ENCODE results near the gene KIFAP3.

KIFAP3 gene

GRCh38 chr1:169945181-169945580 is 129.3 kb downstream of the KIFAP3 start:
- TF ChIP-seq, protein P1, sequence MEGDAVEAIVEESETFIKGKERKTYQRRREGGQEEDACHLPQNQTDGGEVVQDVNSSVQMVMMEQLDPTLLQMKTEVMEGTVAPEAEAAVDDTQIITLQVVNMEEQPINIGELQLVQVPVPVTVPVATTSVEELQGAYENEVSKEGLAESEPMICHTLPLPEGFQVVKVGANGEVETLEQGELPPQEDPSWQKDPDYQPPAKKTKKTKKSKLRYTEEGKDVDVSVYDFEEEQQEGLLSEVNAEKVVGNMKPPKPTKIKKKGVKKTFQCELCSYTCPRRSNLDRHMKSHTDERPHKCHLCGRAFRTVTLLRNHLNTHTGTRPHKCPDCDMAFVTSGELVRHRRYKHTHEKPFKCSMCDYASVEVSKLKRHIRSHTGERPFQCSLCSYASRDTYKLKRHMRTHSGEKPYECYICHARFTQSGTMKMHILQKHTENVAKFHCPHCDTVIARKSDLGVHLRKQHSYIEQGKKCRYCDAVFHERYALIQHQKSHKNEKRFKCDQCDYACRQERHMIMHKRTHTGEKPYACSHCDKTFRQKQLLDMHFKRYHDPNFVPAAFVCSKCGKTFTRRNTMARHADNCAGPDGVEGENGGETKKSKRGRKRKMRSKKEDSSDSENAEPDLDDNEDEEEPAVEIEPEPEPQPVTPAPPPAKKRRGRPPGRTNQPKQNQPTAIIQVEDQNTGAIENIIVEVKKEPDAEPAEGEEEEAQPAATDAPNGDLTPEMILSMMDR (conservative IDR thresholded peaks at IDR 0.05; ENCODE audit: low read depth, low read length) = no peak
- Histone ChIP-seq H3K79me2 (ENCODE audit: insufficient read depth, low read depth) (no peaks in the 10 kb centered on the region), H2AFZ (ENCODE audit: low read depth) (no peak overlapping the region), H3K4me3 (IDR thresholded peaks at IDR 0.05; ENCODE audit: insufficient read depth, low read depth, low read length) (no peak overlapping the region), H3K4me2 (no peak overlapping the region), H3K9ac (no peak overlapping the region), H3K4me1 (ENCODE audit: low read depth, poor library complexity, severe bottlenecking) (peaks cover 3% of the 10 kb centered on the region), H4K20me1 (ENCODE audit: insufficient read depth) (no peaks in the 10 kb centered on the region), H3K27ac (no peak overlapping the region), H3K27me3 (ENCODE audit: insufficient read depth, low read depth) (no peaks in the 10 kb centered on the region), H3K36me3 (ENCODE audit: insufficient read depth) (no peaks in the 10 kb centered on the region)

DNA sequence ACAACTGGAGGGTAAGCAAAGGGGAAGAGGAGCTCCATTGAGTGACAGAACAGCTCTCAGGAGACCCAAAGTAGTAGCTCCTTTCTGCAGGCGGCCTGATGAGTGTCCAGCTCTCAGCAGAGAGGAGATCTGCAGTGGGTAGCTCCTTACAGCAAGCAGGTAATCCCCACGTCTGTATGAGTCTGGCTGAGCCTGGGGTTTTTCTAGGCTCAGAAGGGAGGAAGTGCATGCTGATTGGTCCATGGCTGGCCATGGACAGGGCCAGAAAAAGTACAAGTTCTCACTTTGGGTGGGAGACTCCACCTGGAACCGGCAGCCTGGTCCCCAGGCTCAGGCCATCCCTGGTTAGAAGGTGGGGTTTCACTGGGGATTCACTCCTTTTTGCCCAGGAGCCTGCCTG is 129.9 kb downstream of the KIFAP3 start:
- TF ChIP-seq, protein P1 (conservative IDR thresholded peaks at IDR 0.05; ENCODE audit: low read depth, low read length) = no peak
- no peak overlapping the region for H3K9ac ChIP-seq
- no peaks in the 10 kb centered on the region for H3K36me3 ChIP-seq (ENCODE audit: insufficient read depth)
- H3K4me3 ChIP-seq (IDR thresholded peaks at IDR 0.05; ENCODE audit: insufficient read depth, low read depth, low read length) = no peak overlapping the region
- H3K4me2 ChIP-seq = no peak overlapping the region
- H3K27me3 ChIP-seq (ENCODE audit: insufficient read depth, low read depth) = no peaks in the 10 kb centered on the region
- H3K4me1 ChIP-seq (ENCODE audit: low read depth, poor library complexity, severe bottlenecking) = peaks cover 3% of the 10 kb centered on the region
- no peaks in the 10 kb centered on the region for H3K79me2 ChIP-seq (ENCODE audit: insufficient read depth, low read depth)
- no peak overlapping the region for H3K27ac ChIP-seq
- H4K20me1 ChIP-seq (ENCODE audit: insufficient read depth) = no peaks in the 10 kb centered on the region
- H2AFZ ChIP-seq (ENCODE audit: low read depth) = no peak overlapping the region

DNA sequence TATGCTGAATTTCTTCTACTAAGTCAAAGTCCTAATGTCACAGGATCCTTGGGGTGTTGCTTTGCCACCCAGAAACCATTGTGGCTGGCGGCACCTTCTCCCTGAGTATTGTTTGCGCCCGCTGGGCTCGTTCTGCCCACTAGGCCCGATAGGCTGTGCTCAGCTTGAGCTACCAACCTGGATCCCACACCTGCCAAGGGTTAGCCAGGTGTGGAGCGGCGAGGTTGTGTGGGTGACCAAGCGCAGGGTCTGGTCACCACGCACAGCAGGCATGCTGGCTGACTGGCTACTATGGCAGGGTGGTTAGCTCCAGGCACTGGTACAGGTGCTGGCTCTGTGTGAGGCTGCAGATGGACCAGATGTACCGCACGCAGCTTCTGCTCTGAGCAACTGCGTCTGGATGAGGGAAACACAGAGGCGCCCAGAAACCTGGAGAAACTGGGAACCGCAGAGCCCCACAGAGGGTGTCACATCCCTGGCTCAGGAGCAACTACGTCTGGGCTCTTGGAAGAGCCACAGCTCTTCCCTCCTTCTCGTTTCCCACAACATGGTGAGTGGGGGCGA is 130.4 kb downstream of the KIFAP3 start:
- Histone ChIP-seq H3K9ac (no peak overlapping the region), H4K20me1 (ENCODE audit: insufficient read depth) (no peaks in the 10 kb centered on the region), H3K36me3 (ENCODE audit: insufficient read depth) (no peaks in the 10 kb centered on the region), H3K27me3 (ENCODE audit: insufficient read depth, low read depth) (no peaks in the 10 kb centered on the region), H2AFZ (ENCODE audit: low read depth) (no peak overlapping the region), H3K4me2 (no peak overlapping the region), H3K4me1 (ENCODE audit: low read depth, poor library complexity, severe bottlenecking) (no peaks in the 10 kb centered on the region), H3K4me3 (IDR thresholded peaks at IDR 0.05; ENCODE audit: insufficient read depth, low read depth, low read length) (no peak overlapping the region), H3K79me2 (ENCODE audit: insufficient read depth, low read depth) (no peaks in the 10 kb centered on the region), H3K27ac (no peak overlapping the region)
- TF ChIP-seq, protein P1 (conservative IDR thresholded peaks at IDR 0.05; ENCODE audit: low read depth, low read length) = no peak

DNA sequence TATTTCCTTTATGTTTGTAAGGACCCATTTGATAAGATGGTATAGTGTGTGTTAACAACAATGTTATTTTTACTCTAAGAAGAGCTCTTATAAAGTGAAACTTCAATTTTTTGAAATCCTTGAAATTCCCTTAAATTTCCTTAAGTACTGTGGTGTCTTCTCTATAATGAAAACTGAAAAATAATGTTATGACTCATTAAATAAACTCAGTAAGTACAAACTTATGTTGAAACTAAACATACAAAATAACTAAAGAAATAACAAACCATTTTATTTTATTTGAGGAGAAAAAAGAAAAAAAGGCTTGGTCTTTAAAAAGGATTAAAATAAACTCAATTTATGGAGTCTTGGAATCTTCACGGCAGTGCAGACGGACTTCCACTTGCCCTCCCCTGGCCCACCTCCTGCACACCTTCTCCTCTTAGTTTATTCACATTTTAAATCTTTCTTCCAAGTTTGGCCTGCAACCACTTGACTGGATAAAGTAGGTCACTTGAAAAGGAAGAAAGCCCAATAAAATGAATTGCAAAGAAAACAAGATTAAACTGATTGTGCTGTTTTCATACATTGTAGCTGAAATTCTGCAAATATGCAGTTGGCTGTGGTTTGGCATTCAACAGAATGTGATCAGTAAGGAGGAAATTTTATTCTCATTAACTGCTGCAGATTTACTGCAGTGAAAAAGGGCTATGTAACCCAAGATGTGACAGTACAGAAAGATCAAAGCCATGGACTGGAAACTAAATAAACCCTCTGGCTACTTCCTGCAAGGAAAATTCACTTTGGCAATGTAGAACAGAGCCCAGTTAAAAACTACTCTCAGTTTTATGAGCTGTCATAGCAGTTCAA is 132.3 kb downstream of the KIFAP3 start:
- Histone ChIP-seq H3K9ac (no peak overlapping the region), H3K4me1 (ENCODE audit: low read depth, poor library complexity, severe bottlenecking) (no peaks in the 10 kb centered on the region), H3K27ac (no peak overlapping the region), H4K20me1 (ENCODE audit: insufficient read depth) (no peaks in the 10 kb centered on the region), H3K27me3 (ENCODE audit: insufficient read depth, low read depth) (no peaks in the 10 kb centered on the region), H2AFZ (ENCODE audit: low read depth) (no peak overlapping the region), H3K4me3 (IDR thresholded peaks at IDR 0.05; ENCODE audit: insufficient read depth, low read depth, low read length) (no peak overlapping the region), H3K4me2 (no peak overlapping the region), H3K79me2 (ENCODE audit: insufficient read depth, low read depth) (no peaks in the 10 kb centered on the region), H3K36me3 (ENCODE audit: insufficient read depth) (no peaks in the 10 kb centered on the region)
- TF ChIP-seq, protein P1 (conservative IDR thresholded peaks at IDR 0.05; ENCODE audit: low read depth, low read length) = no peak
